Brain pericyte (primary cell): Measurements from ENCODE around the gene SEM1.
"Not testable (repeated sequence)": the region's sequence is repeated elsewhere in the genome, so short reads cannot be mapped to it uniquely, and the experiment has no call there.

Experiments used
- DNase-seq: peaks from one replicate; pipeline ENCODE4 v3.0.0-alpha.2; 2012; ENCODE audit warnings: low read depth, low spot score

The SEM1 gene

GRCh38 chr7:96663457-96663856, 46.2 kb downstream of the SEM1 start:
- no peak for DNase-seq

GRCh38 chr7:96662151-96662550, 47.5 kb downstream of the SEM1 start:
- not testable (repeated sequence) for DNase-seq

GRCh38 chr7:96658022-96658412, 51.6 kb downstream of the SEM1 start:
- DNase-seq, result no peak

- no peak for DNase-seq
These were observed 52.2 kb downstream of the SEM1 start for GRCh38 chr7:96657347-96658021.

- DNase-seq, result no peak
These were observed 53.7 kb downstream of the SEM1 start for GRCh38 chr7:96655956-96656355.

- DNase-seq, result no peak
These were observed 54.9 kb downstream of the SEM1 start for GRCh38 chr7:96654630-96655188.

- no peak for DNase-seq
These were observed 59.7 kb downstream of the SEM1 start for GRCh38 chr7:96649981-96650380.

- no peak for DNase-seq
These were observed 60.9 kb downstream of the SEM1 start for GRCh38 chr7:96648784-96649183.

- no peak for DNase-seq
These were observed 61.9 kb downstream of the SEM1 start for GRCh38 chr7:96647733-96648132.

GRCh38 chr7:96645084-96645483, 64.6 kb downstream of the SEM1 start:
- DNase-seq, result no peak

- DNase-seq, result not testable (repeated sequence)
These were observed 66.2 kb downstream of the SEM1 start for GRCh38 chr7:96643436-96643835.

- DNase-seq, result no peak
These were observed 69.6 kb downstream of the SEM1 start for GRCh38 chr7:96640054-96640453.
